SK-N-SH treated with all-trans-retinoic acid at 6 μM for 48 hours (cell line): ENCODE results near the gene SOD3.

Source experiments
- ATAC-seq: fragments of 200-7000 bp; cut with Tn5 transposase; 3 replicates; pipeline ENCODE4 v1.9.1; 2020; ENCODE audit warnings: mild to moderate bottlenecking, moderate library complexity
- BACH2 ChIP-seq: fragments of 250-450 bp; sonication (Bioruptor Pico); IDR thresholded peaks from 2 replicates; pipeline ENCODE4 v1.9.0; 2021; ENCODE audit warnings: mild to moderate bottlenecking, borderline replicate concordance
- CREB5 ChIP-seq: fragments of 250-450 bp; sonication (Bioruptor Pico); IDR thresholded peaks from 2 replicates; pipeline ENCODE4 v1.5.1; 2020; ENCODE audit warnings: low read depth, mild to moderate bottlenecking, moderate library complexity
- CSDC2 ChIP-seq: fragments of 250-450 bp; sonication (Bioruptor Pico); IDR thresholded peaks from 2 replicates; pipeline ENCODE4 v1.5.0; 2020; ENCODE audit warnings: mild to moderate bottlenecking, moderate library complexity
- GLIS3 ChIP-seq: fragments of 250-450 bp; sonication (Bioruptor Pico); IDR thresholded peaks from 2 replicates; pipeline ENCODE4 v1.5.0; 2020; ENCODE audit warnings: mild to moderate bottlenecking, moderate library complexity
- POU6F1 ChIP-seq: fragments of 250-450 bp; sonication (Bioruptor Pico); IDR thresholded peaks from 2 replicates; pipeline ENCODE4 v1.8.0; 2021; ENCODE audit warnings: low read depth, mild to moderate bottlenecking, moderate library complexity, borderline replicate concordance
- PPARA ChIP-seq: fragments of 250-450 bp; sonication (Bioruptor Pico); IDR thresholded peaks from 2 replicates; pipeline ENCODE4 v1.5.0; 2020; ENCODE audit warnings: mild to moderate bottlenecking, borderline replicate concordance
- TCF4 ChIP-seq: fragments of 250-450 bp; sonication (Bioruptor Pico); IDR thresholded peaks from 2 replicates; pipeline ENCODE4 v1.8.0; 2021; ENCODE audit warnings: mild to moderate bottlenecking, moderate library complexity, borderline replicate concordance
- TOX ChIP-seq: fragments of 250-450 bp; sonication (Bioruptor Pico); IDR thresholded peaks from 2 replicates; pipeline ENCODE4 v1.8.0; 2021; ENCODE audit warnings: mild to moderate bottlenecking, moderate library complexity, borderline replicate concordance
- TSHZ2 ChIP-seq: fragments of 250-450 bp; sonication (Bioruptor Pico); IDR thresholded peaks from 2 replicates; pipeline ENCODE4 v1.5.0; 2020; ENCODE audit warnings: mild to moderate bottlenecking, moderate library complexity
- ZC3H10 ChIP-seq: fragments of 250-450 bp; sonication (Bioruptor Pico); IDR thresholded peaks from 2 replicates; pipeline ENCODE4 v1.5.1; 2021; ENCODE audit warnings: mild to moderate bottlenecking, moderate library complexity
- ZFP3 ChIP-seq: fragments of 250-450 bp; sonication (Bioruptor Pico); IDR thresholded peaks from 2 replicates; pipeline ENCODE4 v1.5.0; 2020; ENCODE audit warnings: mild to moderate bottlenecking, moderate library complexity
- ZFP30 ChIP-seq: fragments of 450-650 bp; formaldehyde crosslinking; IDR thresholded peaks from 2 replicates; pipeline ENCODE4 v1.5.0; 2022; ENCODE audit warnings: mild to moderate bottlenecking, moderate library complexity
- ZNF565 ChIP-seq: fragments of 450-650 bp; formaldehyde crosslinking; conservative IDR thresholded peaks from 2 replicates; pipeline ENCODE4 v1.5.0; 2020; ENCODE audit warnings: low read depth, mild to moderate bottlenecking, moderate library complexity
- ZNF8 ChIP-seq: fragments of 450-650 bp; formaldehyde crosslinking; IDR thresholded peaks from 2 replicates; pipeline ENCODE4 v1.5.0; 2020; ENCODE audit warnings: mild to moderate bottlenecking, moderate library complexity

The SOD3 gene

GRCh38 chr4:24781999-24782745 is 13.2 kb upstream of the SOD3 start (continued):
- no peak for TF ChIP-seq ZNF8 (CRISPR knock-in tag)
- TF ChIP-seq POU6F1 (CRISPR knock-in tag), result no peak
- TF ChIP-seq ZFP3, result no peak
- TF ChIP-seq TSHZ2 (CRISPR knock-in tag), result no peak
- no peak for TF ChIP-seq CSDC2 (CRISPR knock-in tag)
- no peak for TF ChIP-seq ZFP30 (CRISPR knock-in tag)
- no peak for TF ChIP-seq TOX
- no peak for TF ChIP-seq GLIS3 (CRISPR knock-in tag)
- no peak for TF ChIP-seq ZNF565
- no peak for TF ChIP-seq PPARA (CRISPR knock-in tag)

GRCh38 chr4:24783506-24783905 is 11.9 kb upstream of the SOD3 start:
- no peak for TF ChIP-seq ZC3H10 (CRISPR knock-in tag)
- TF ChIP-seq, all 23 proteins: peak for 0
- ATAC-seq, result no peak

GRCh38 chr4:24791043-24791442 is 4.3 kb upstream of the SOD3 start:
- ATAC-seq, result no peak
- TF ChIP-seq BACH2 (CRISPR knock-in tag) (no peak), POU6F1 (CRISPR knock-in tag) (no peak), CREB5 (CRISPR knock-in tag) (no peak), GLIS3 (CRISPR knock-in tag) (no peak), TCF4 (CRISPR knock-in tag) (no peak)

GRCh38 chr4:24792552-24792951 is 2.8 kb upstream of the SOD3 start:
- TF ChIP-seq ZFP30 (CRISPR knock-in tag) (no peak), TSHZ2 (CRISPR knock-in tag) (no peak)
- ATAC-seq, result no peak
